GM19452 (cell line): ENCODE data around the gene ACOX3.
"Not testable (repeated sequence)": the region's sequence is repeated elsewhere in the genome, so short reads cannot be mapped to it uniquely, and the experiment has no call there.

ENCODE experiments used
- ATAC-seq: cut with Tn5 transposase; IDR thresholded peaks from one replicate; pipeline ENCODE4 v1.9.1; 2021; ENCODE audit not compliant: unreplicated experiment

Gene ACOX3

GRCh38 chr4:8435656-8436121 lies 4.8 kb downstream of the ACOX3 start:
- peak; percentile 50 for ATAC-seq

- no peak for ATAC-seq
Observed at GRCh38 chr4:8434251-8435073, 6.1 kb downstream of the ACOX3 start.

- ATAC-seq, result no peak
Observed at GRCh38 chr4:8433136-8433535, 7.4 kb downstream of the ACOX3 start.

GRCh38 chr4:8431553-8431952 lies 9.0 kb downstream of the ACOX3 start:
- ATAC-seq, result no peak

GRCh38 chr4:8428288-8429097 lies 12.0 kb downstream of the ACOX3 start:
- ATAC-seq, result peak; percentile 91

- peak; percentile 63 for ATAC-seq
Observed at GRCh38 chr4:8427761-8428287, 12.7 kb downstream of the ACOX3 start.

GRCh38 chr4:8427262-8427661 lies 13.3 kb downstream of the ACOX3 start:
- ATAC-seq, result no peak

- no peak for ATAC-seq
Observed at GRCh38 chr4:8422786-8423185, 17.7 kb downstream of the ACOX3 start.

GRCh38 chr4:8422327-8422726 lies 18.2 kb downstream of the ACOX3 start:
- ATAC-seq, result no peak

- ATAC-seq, result not testable (repeated sequence)
Observed at GRCh38 chr4:8420151-8420550, 20.4 kb downstream of the ACOX3 start.

GRCh38 chr4:8419222-8420041 lies 21.1 kb downstream of the ACOX3 start:
- peak; percentile 89 for ATAC-seq

- ATAC-seq, result no peak
Observed at GRCh38 chr4:8417071-8417614, 23.4 kb downstream of the ACOX3 start.

- ATAC-seq, result no peak
Observed at GRCh38 chr4:8414377-8414776, 26.1 kb downstream of the ACOX3 start.

GRCh38 chr4:8412288-8412687 lies 28.2 kb downstream of the ACOX3 start:
- ATAC-seq, result no peak

GRCh38 chr4:8411351-8412180 lies 29.0 kb downstream of the ACOX3 start:
- no peak for ATAC-seq

- no peak for ATAC-seq
Observed at GRCh38 chr4:8410641-8411271, 29.8 kb downstream of the ACOX3 start.

- no peak for ATAC-seq
Observed at GRCh38 chr4:8410066-8410625, 30.4 kb downstream of the ACOX3 start.

GRCh38 chr4:8409264-8410065 lies 31.1 kb downstream of the ACOX3 start:
- ATAC-seq, result no peak
